ENCODE data around the gene MORN4. TPM values are rescaled to one million over a fixed set of nuclear protein-coding genes. Genes with fewer than 3 reads are reported as not detected.

Gene MORN4
- polyA plus RNA-seq, 1 of the 3 experiments (the other 2 are of a cell fraction) = 31.4 TPM

DNA sequence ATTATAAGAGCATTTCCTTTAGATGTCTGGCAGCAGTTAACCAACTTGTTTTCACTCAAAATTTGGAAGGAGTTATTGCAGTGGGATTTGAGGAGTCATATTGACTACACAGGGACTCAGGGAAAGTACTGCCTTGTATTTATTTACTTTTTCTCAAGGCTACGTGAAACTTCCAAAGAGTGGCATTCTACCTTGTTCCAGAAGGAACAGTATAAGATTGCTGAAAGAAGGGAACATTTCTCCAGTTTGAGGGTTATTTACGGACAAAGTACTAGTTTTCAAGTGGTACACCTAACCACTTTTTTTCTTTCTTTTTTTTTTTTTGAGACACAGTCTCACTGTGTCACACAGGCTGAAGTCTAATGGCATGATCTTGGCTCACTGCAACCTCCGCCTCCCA, 5.1 kb downstream of the MORN4 start:
- Histone ChIP-seq H3K9me2 (no peaks in the 10 kb centered on the region), H3K79me2 (ENCODE audit: insufficient read depth) (peaks cover 17% of the 10 kb centered on the region), H3F3A (replicated peaks; ENCODE audit: insufficient read depth) (peaks cover 6% of the 10 kb centered on the region), H3K4me1 (ENCODE audit: control insufficient read depth in 1 of 2, insufficient read depth in 2 of 2, low read depth in 1 of 2, low read length in 1 of 2) (peaks cover 0 to 4% of the 10 kb centered on the region in 2 experiments; a peak in 2 of 4 replicates), H3K27me3 (ENCODE audit: insufficient read depth) (no peaks in the 10 kb centered on the region), H3K4me3 (ENCODE audit: low read depth in 2 of 2, low read length in 1 of 2) (no peak overlapping the region), H2AFZ (ENCODE audit: low read depth) (no peak overlapping the region), H3K4me2 (no peak overlapping the region), H3K9ac (no peak overlapping the region), H4K20me1 (ENCODE audit: insufficient read depth) (no peaks in the 10 kb centered on the region), H3K9me3 (no peaks in the 10 kb centered on the region), H3K27ac (ENCODE audit: low read depth in 2 of 2, low read length in 1 of 2) (no peak overlapping the region), H3K36me3 (replicated peaks in 1 of 2; ENCODE audit: control insufficient read depth in 1 of 2, insufficient read depth in 2 of 2, low read length in 1 of 2) (no peaks in the 10 kb centered on the region)
- TF ChIP-seq GATA2 (CRISPR knock-in tag; IDR thresholded peaks at IDR 0.05) = no peak
- no peak for TF ChIP-seq EZH2phosphoT487 (IDR thresholded peaks at IDR 0.05; ENCODE audit: borderline replicate concordance, low read depth)
- no peak for TF ChIP-seq NRF1 (IDR thresholded peaks at IDR 0.05; ENCODE audit: low read depth, low read length)
- no peak for TF ChIP-seq NFIC (IDR thresholded peaks at IDR 0.05; ENCODE audit: borderline replicate concordance)
- TF ChIP-seq YY1 (IDR thresholded peaks at IDR 0.05; ENCODE audit: low read depth) = no peak
- no peak for TF ChIP-seq FOXJ3 (CRISPR knock-in tag; IDR thresholded peaks at IDR 0.05)
- TF ChIP-seq MEF2A (IDR thresholded peaks at IDR 0.05; ENCODE audit: borderline replicate concordance, low read depth) = no peak
- TF ChIP-seq SMC3 (IDR thresholded peaks at IDR 0.05; ENCODE audit: low read depth, low read length) = no peak
- TF ChIP-seq, protein P1, sequence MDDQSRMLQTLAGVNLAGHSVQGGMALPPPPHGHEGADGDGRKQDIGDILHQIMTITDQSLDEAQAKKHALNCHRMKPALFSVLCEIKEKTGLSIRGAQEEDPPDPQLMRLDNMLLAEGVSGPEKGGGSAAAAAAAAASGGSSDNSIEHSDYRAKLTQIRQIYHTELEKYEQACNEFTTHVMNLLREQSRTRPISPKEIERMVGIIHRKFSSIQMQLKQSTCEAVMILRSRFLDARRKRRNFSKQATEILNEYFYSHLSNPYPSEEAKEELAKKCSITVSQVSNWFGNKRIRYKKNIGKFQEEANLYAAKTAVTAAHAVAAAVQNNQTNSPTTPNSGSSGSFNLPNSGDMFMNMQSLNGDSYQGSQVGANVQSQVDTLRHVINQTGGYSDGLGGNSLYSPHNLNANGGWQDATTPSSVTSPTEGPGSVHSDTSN (IDR thresholded peaks at IDR 0.05) = no peak
- TF ChIP-seq TAF1 (IDR thresholded peaks at IDR 0.05; ENCODE audit: borderline replicate concordance, low read depth, low read length) = no peak
- no peak for TF ChIP-seq FOXM1 (IDR thresholded peaks at IDR 0.05; ENCODE audit: low read depth)
- no peak for TF ChIP-seq MXI1 (IDR thresholded peaks at IDR 0.05; ENCODE audit: low read depth, low read length)
- no peak for TF ChIP-seq RFX5 (IDR thresholded peaks at IDR 0.05; ENCODE audit: low read length)
- TF ChIP-seq, protein P2, sequence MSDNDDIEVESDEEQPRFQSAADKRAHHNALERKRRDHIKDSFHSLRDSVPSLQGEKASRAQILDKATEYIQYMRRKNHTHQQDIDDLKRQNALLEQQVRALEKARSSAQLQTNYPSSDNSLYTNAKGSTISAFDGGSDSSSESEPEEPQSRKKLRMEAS (IDR thresholded peaks at IDR 0.05; ENCODE audit: low read depth) = no peak
- no peak for TF ChIP-seq FOSL2 (IDR thresholded peaks at IDR 0.05; ENCODE audit: borderline replicate concordance, low read depth)
- no peak for DNase-seq
- POLR2A ChIA-PET = interaction anchor here (0.9 kb wide), 1 partner anchor 12 kb away, joined by 3 read pairs; the partner anchor contains the start of gene PI4K2A
- CTCF ChIA-PET = interaction anchor here (0.8 to 1.0 kb wide), 2 partner anchors 49 to 75 kb away, joined by 3 read pairs; no protein-coding TSS in a partner anchor
- 95% methylated on average over 3 of the region's 3 CpGs for WGBS (ENCODE audit: low lambda C conversion rate)

DNA sequence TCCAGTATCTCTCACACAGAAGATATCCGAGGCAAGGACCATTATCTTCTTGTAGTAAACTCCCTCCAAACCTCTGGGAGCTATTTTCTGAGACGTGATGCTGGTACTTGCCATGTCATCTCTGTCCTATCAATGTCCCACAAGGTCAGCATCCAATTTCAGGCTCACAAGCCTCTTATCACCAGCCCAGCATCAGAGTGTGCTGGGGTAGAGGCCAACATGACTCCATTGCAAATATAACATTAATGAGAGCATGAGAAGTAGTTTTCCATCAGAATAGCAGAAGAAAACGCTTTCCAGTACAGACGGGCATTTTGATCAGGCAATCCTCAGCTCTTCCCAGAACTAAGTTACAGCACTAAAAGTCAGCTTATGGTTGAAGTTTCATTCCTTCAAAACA, 5.6 kb downstream of the MORN4 start:
- H3K9me3 ChIP-seq = no peaks in the 10 kb centered on the region
- CTCF ChIA-PET = interaction anchor here (1.0 kb wide), 1 partner anchor 50 kb away, joined by 3 read pairs; no protein-coding TSS in a partner anchor
- H3K27ac ChIP-seq (ENCODE audit: low read depth in 2 of 2, low read length in 1 of 2) = no peak overlapping the region

More for the DNA sequence above, 5.6 kb downstream of the MORN4 start:
- Histone ChIP-seq H2AFZ (ENCODE audit: low read depth) (no peak overlapping the region), H3K4me1 (ENCODE audit: control insufficient read depth in 1 of 2, insufficient read depth in 2 of 2, low read depth in 1 of 2, low read length in 1 of 2) (peaks cover 0 to 4% of the 10 kb centered on the region in 2 experiments; a peak in 2 of 4 replicates), H3K4me3 (ENCODE audit: low read depth in 2 of 2, low read length in 1 of 2) (no peak overlapping the region), H3K9ac (no peak overlapping the region), H3F3A (replicated peaks; ENCODE audit: insufficient read depth) (peaks cover 6% of the 10 kb centered on the region), H3K27me3 (ENCODE audit: insufficient read depth) (no peaks in the 10 kb centered on the region), H3K4me2 (no peak overlapping the region), H3K79me2 (ENCODE audit: insufficient read depth) (peaks cover 14% of the 10 kb centered on the region), H4K20me1 (ENCODE audit: insufficient read depth) (no peaks in the 10 kb centered on the region), H3K36me3 (replicated peaks in 1 of 2; ENCODE audit: control insufficient read depth in 1 of 2, insufficient read depth in 2 of 2, low read length in 1 of 2) (no peaks in the 10 kb centered on the region), H3K9me2 (no peaks in the 10 kb centered on the region)
- no peak for TF ChIP-seq MEF2A (IDR thresholded peaks at IDR 0.05; ENCODE audit: borderline replicate concordance, low read depth)
- no peak for TF ChIP-seq GABPA (IDR thresholded peaks at IDR 0.05; ENCODE audit: low read depth)
- no peak for TF ChIP-seq YY1 (IDR thresholded peaks at IDR 0.05; ENCODE audit: low read depth)
- TF ChIP-seq, protein P1 (IDR thresholded peaks at IDR 0.05) = no peak
- no peak for TF ChIP-seq NFIC (IDR thresholded peaks at IDR 0.05; ENCODE audit: borderline replicate concordance)
- no peak for TF ChIP-seq TAF1 (IDR thresholded peaks at IDR 0.05; ENCODE audit: borderline replicate concordance, low read depth, low read length)
- TF ChIP-seq JUND (IDR thresholded peaks at IDR 0.05) = no peak
- TF ChIP-seq, protein P3, sequence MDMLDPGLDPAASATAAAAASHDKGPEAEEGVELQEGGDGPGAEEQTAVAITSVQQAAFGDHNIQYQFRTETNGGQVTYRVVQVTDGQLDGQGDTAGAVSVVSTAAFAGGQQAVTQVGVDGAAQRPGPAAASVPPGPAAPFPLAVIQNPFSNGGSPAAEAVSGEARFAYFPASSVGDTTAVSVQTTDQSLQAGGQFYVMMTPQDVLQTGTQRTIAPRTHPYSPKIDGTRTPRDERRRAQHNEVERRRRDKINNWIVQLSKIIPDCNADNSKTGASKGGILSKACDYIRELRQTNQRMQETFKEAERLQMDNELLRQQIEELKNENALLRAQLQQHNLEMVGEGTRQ (IDR thresholded peaks at IDR 0.05; ENCODE audit: borderline replicate concordance, low read depth, low read length) = no peak
- TF ChIP-seq, protein P4, sequence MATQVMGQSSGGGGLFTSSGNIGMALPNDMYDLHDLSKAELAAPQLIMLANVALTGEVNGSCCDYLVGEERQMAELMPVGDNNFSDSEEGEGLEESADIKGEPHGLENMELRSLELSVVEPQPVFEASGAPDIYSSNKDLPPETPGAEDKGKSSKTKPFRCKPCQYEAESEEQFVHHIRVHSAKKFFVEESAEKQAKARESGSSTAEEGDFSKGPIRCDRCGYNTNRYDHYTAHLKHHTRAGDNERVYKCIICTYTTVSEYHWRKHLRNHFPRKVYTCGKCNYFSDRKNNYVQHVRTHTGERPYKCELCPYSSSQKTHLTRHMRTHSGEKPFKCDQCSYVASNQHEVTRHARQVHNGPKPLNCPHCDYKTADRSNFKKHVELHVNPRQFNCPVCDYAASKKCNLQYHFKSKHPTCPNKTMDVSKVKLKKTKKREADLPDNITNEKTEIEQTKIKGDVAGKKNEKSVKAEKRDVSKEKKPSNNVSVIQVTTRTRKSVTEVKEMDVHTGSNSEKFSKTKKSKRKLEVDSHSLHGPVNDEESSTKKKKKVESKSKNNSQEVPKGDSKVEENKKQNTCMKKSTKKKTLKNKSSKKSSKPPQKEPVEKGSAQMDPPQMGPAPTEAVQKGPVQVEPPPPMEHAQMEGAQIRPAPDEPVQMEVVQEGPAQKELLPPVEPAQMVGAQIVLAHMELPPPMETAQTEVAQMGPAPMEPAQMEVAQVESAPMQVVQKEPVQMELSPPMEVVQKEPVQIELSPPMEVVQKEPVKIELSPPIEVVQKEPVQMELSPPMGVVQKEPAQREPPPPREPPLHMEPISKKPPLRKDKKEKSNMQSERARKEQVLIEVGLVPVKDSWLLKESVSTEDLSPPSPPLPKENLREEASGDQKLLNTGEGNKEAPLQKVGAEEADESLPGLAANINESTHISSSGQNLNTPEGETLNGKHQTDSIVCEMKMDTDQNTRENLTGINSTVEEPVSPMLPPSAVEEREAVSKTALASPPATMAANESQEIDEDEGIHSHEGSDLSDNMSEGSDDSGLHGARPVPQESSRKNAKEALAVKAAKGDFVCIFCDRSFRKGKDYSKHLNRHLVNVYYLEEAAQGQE (IDR thresholded peaks at IDR 0.05; ENCODE audit: low read depth, low read length) = no peak
- TF ChIP-seq EZH2phosphoT487 (IDR thresholded peaks at IDR 0.05; ENCODE audit: borderline replicate concordance, low read depth) = no peak
- DNase-seq = no peak
- WGBS (ENCODE audit: low lambda C conversion rate) = 79% methylated on average over 4 of the region's 4 CpGs
- POLR2A ChIA-PET = interaction anchor here (0.9 kb wide), 1 partner anchor 12 kb away, joined by 3 read pairs; the partner anchor contains the start of gene PI4K2A
